HG03066 (cell line): ENCODE measurements around the gene FBXL22.
A peak's percentile ranks its signal among the peaks of the same experiment; 100 is the strongest.

Experiments
- ATAC-seq: cut with Tn5 transposase; IDR thresholded peaks from one replicate; pipeline ENCODE4 v1.9.1; 2021; ENCODE audit warnings: low read depth; ENCODE audit not compliant: unreplicated experiment

The FBXL22 gene

GRCh38 chr15:63593705-63594671, 3.2 kb upstream of the FBXL22 start:
- no peak for ATAC-seq

- ATAC-seq: no peak
Measured at GRCh38 chr15:63595065-63595464, 2.1 kb upstream of the FBXL22 start.

- no peak for ATAC-seq
Measured at GRCh38 chr15:63595688-63596087, 1.5 kb upstream of the FBXL22 start.

GRCh38 chr15:63596676-63597037, 530 bp upstream of the FBXL22 start:
- no peak for ATAC-seq

- no peak for ATAC-seq
Measured at GRCh38 chr15:63597821-63598220, 634 bp downstream of the FBXL22 start.

- no peak for ATAC-seq
Measured at GRCh38 chr15:63598473-63599400, 1.6 kb downstream of the FBXL22 start.

- ATAC-seq: no peak
Measured at GRCh38 chr15:63599401-63600000, 2.3 kb downstream of the FBXL22 start.

GRCh38 chr15:63600001-63600615, 2.9 kb downstream of the FBXL22 start:
- peak; percentile 3 for ATAC-seq

- peak; percentile 65 for ATAC-seq
Measured at GRCh38 chr15:63600616-63601025, 3.4 kb downstream of the FBXL22 start.

- ATAC-seq: no peak
Measured at GRCh38 chr15:63601026-63601703, 4.0 kb downstream of the FBXL22 start.

- no peak for ATAC-seq
Measured at GRCh38 chr15:63601704-63602185, 4.6 kb downstream of the FBXL22 start.

- no peak for ATAC-seq
Measured at GRCh38 chr15:63602595-63602994, 5.4 kb downstream of the FBXL22 start.

GRCh38 chr15:63603516-63603915, 6.3 kb downstream of the FBXL22 start:
- no peak for ATAC-seq

- ATAC-seq: no peak
Measured at GRCh38 chr15:63604281-63604680, 7.1 kb downstream of the FBXL22 start.

GRCh38 chr15:63605036-63605435, 7.8 kb downstream of the FBXL22 start:
- no peak for ATAC-seq

- no peak for ATAC-seq
Measured at GRCh38 chr15:63605816-63606215, 8.6 kb downstream of the FBXL22 start.

GRCh38 chr15:63606308-63606707, 9.1 kb downstream of the FBXL22 start:
- ATAC-seq: no peak

- no peak for ATAC-seq
Measured at GRCh38 chr15:63608989-63609388, 11.8 kb downstream of the FBXL22 start.

GRCh38 chr15:63609448-63609847, 12.3 kb downstream of the FBXL22 start:
- ATAC-seq: no peak
